Rectal smooth muscle tissue (tissue), 1 donor: Measurements from ENCODE around the gene GTF2A1L.
"Not testable (repeated sequence)": the region's sequence is repeated elsewhere in the genome, so short reads cannot be mapped to it uniquely, and the experiment has no call there.

Source experiments
- H3K27ac ChIP-seq: one replicate; pipeline ENCODE4 v1.7.0; 2013; ENCODE audit warnings: low read depth, low read length, inconsistent platforms
- H3K27me3 ChIP-seq: one replicate; pipeline ENCODE4 v1.7.0; 2013; ENCODE audit warnings: low read length; ENCODE audit not compliant: control insufficient read depth, insufficient read depth
- H3K36me3 ChIP-seq: one replicate; pipeline ENCODE4 v1.7.0; 2013; ENCODE audit warnings: low read length; ENCODE audit not compliant: control insufficient read depth, insufficient read depth
- H3K4me1 ChIP-seq: one replicate; pipeline ENCODE4 v1.7.0; 2013; ENCODE audit warnings: low read length; ENCODE audit not compliant: control insufficient read depth, insufficient read depth
- H3K4me3 ChIP-seq: one replicate; pipeline ENCODE4 v1.7.0; 2013; ENCODE audit warnings: low read length
- H3K9ac ChIP-seq: one replicate; pipeline ENCODE4 v1.7.0; 2013; ENCODE audit warnings: low read length

The GTF2A1L gene

GRCh38 chr2:48619526-48619925 lies 1.9 kb downstream of the GTF2A1L start:
- no peak overlapping the region for H3K9ac ChIP-seq
- H3K27ac ChIP-seq, result no peak overlapping the region
- H3K27me3 ChIP-seq, result no peaks in the 10 kb centered on the region
- H3K36me3 ChIP-seq, result no peaks in the 10 kb centered on the region
- H3K4me3 ChIP-seq, result no peak overlapping the region
- no peaks in the 10 kb centered on the region for H3K4me1 ChIP-seq

- no peak overlapping the region for H3K27ac ChIP-seq
- H3K36me3 ChIP-seq, result no peaks in the 10 kb centered on the region
- no peaks in the 10 kb centered on the region for H3K4me1 ChIP-seq
- H3K4me3 ChIP-seq, result no peak overlapping the region
- H3K9ac ChIP-seq, result no peak overlapping the region
- H3K27me3 ChIP-seq, result no peaks in the 10 kb centered on the region
Measured at GRCh38 chr2:48620604-48621003, 2.9 kb downstream of the GTF2A1L start.

GRCh38 chr2:48622691-48623090 lies 5.0 kb downstream of the GTF2A1L start:
- not testable (repeated sequence) for H3K4me1 ChIP-seq, H3K4me3 ChIP-seq, H3K27ac ChIP-seq, H3K27me3 ChIP-seq, H3K9ac ChIP-seq, H3K36me3 ChIP-seq

GRCh38 chr2:48624696-48625095 lies 7.0 kb downstream of the GTF2A1L start:
- Histone ChIP-seq H3K4me3 (no peak overlapping the region), H3K27ac (no peak overlapping the region), H3K36me3 (no peaks in the 10 kb centered on the region), H3K9ac (no peak overlapping the region), H3K27me3 (no peaks in the 10 kb centered on the region), H3K4me1 (no peaks in the 10 kb centered on the region)

- Histone ChIP-seq H3K27me3 (no peaks in the 10 kb centered on the region), H3K4me3 (no peak overlapping the region), H3K4me1 (no peaks in the 10 kb centered on the region), H3K9ac (no peak overlapping the region), H3K27ac (no peak overlapping the region), H3K36me3 (no peaks in the 10 kb centered on the region)
Measured at GRCh38 chr2:48626047-48626446, 8.4 kb downstream of the GTF2A1L start.

GRCh38 chr2:48633143-48633542 lies 15.5 kb downstream of the GTF2A1L start:
- H3K9ac ChIP-seq, result no peak overlapping the region
- no peak overlapping the region for H3K27ac ChIP-seq
- no peaks in the 10 kb centered on the region for H3K36me3 ChIP-seq
- H3K27me3 ChIP-seq, result no peaks in the 10 kb centered on the region
- no peak overlapping the region for H3K4me3 ChIP-seq
- no peaks in the 10 kb centered on the region for H3K4me1 ChIP-seq

GRCh38 chr2:48635786-48636185 lies 18.1 kb downstream of the GTF2A1L start:
- Histone ChIP-seq H3K27ac (no peak overlapping the region), H3K36me3 (no peaks in the 10 kb centered on the region), H3K4me1 (no peaks in the 10 kb centered on the region), H3K9ac (no peak overlapping the region), H3K27me3 (no peaks in the 10 kb centered on the region), H3K4me3 (no peak overlapping the region)

- Histone ChIP-seq H3K36me3 (no peaks in the 10 kb centered on the region), H3K27me3 (no peaks in the 10 kb centered on the region), H3K4me3 (no peak overlapping the region), H3K27ac (no peak overlapping the region), H3K4me1 (no peaks in the 10 kb centered on the region), H3K9ac (no peak overlapping the region)
Measured at GRCh38 chr2:48638261-48638660, 20.6 kb downstream of the GTF2A1L start.

- Histone ChIP-seq H3K36me3 (no peaks in the 10 kb centered on the region), H3K4me1 (no peaks in the 10 kb centered on the region), H3K4me3 (no peak overlapping the region), H3K27me3 (no peaks in the 10 kb centered on the region), H3K27ac (no peak overlapping the region), H3K9ac (no peak overlapping the region)
Measured at GRCh38 chr2:48651158-48651790, 33.6 kb downstream of the GTF2A1L start.

- Histone ChIP-seq H3K4me1 (no peaks in the 10 kb centered on the region), H3K4me3 (no peak overlapping the region), H3K9ac (no peak overlapping the region)
Measured at GRCh38 chr2:48668992-48669391, 51.3 kb downstream of the GTF2A1L start.

GRCh38 chr2:48673581-48673980 lies 55.9 kb downstream of the GTF2A1L start:
- H3K4me3 ChIP-seq, result no peak overlapping the region
- H3K27me3 ChIP-seq, result no peaks in the 10 kb centered on the region
- no peak overlapping the region for H3K27ac ChIP-seq
- no peaks in the 10 kb centered on the region for H3K4me1 ChIP-seq
- no peak overlapping the region for H3K9ac ChIP-seq
- no peaks in the 10 kb centered on the region for H3K36me3 ChIP-seq

More at GRCh38 chr2:48668992-48669391, 51.3 kb downstream of the GTF2A1L start:
- H3K36me3 ChIP-seq, result no peaks in the 10 kb centered on the region
- H3K27me3 ChIP-seq, result no peaks in the 10 kb centered on the region
- H3K27ac ChIP-seq, result no peak overlapping the region

- H3K4me3 ChIP-seq, result no peak overlapping the region
- H3K36me3 ChIP-seq, result no peaks in the 10 kb centered on the region
- H3K4me1 ChIP-seq, result no peaks in the 10 kb centered on the region
- no peaks in the 10 kb centered on the region for H3K27me3 ChIP-seq
- no peak overlapping the region for H3K27ac ChIP-seq
- no peak overlapping the region for H3K9ac ChIP-seq
Measured at GRCh38 chr2:48674933-48675332, 57.3 kb downstream of the GTF2A1L start.

- no peak overlapping the region for H3K4me3 ChIP-seq
- no peaks in the 10 kb centered on the region for H3K4me1 ChIP-seq
- no peaks in the 10 kb centered on the region for H3K36me3 ChIP-seq
- no peaks in the 10 kb centered on the region for H3K27me3 ChIP-seq
- H3K27ac ChIP-seq, result no peak overlapping the region
- no peak overlapping the region for H3K9ac ChIP-seq
Measured at GRCh38 chr2:48677450-48677849, 59.8 kb downstream of the GTF2A1L start.
